Neuronal stem cell (in vitro differentiated cells): ENCODE results near the gene ACSL1.

Experiments used
- DNase-seq: peaks from one replicate; pipeline ENCODE4 v3.0.0-alpha.2; 2013; ENCODE audit warnings: low spot score
- H2AFZ ChIP-seq: one replicate; pipeline ENCODE4 v1.6.1; 2013; ENCODE audit warnings: mild to moderate bottlenecking, low read length, inconsistent platforms
- H2AK5ac ChIP-seq: 2 replicates; pipeline ENCODE4 v1.6.1; 2013; ENCODE audit warnings: low read depth, mild to moderate bottlenecking, inconsistent platforms, low read length, moderate library complexity, mixed read lengths
- H2BK120ac ChIP-seq: 2 replicates; pipeline ENCODE4 v1.6.1; 2013; ENCODE audit warnings: low read depth, mild to moderate bottlenecking, inconsistent platforms, low read length, moderate library complexity, mixed read lengths
- H2BK12ac ChIP-seq: one replicate; pipeline ENCODE4 v1.6.1; 2013; ENCODE audit warnings: low read length, inconsistent platforms
- H2BK15ac ChIP-seq: 2 replicates; pipeline ENCODE4 v1.6.1; 2013; ENCODE audit warnings: mild to moderate bottlenecking, low read length, inconsistent platforms, mixed read lengths
- H2BK5ac ChIP-seq: one replicate; pipeline ENCODE4 v1.6.1; 2013; ENCODE audit warnings: inconsistent platforms, mild to moderate bottlenecking, low read length, moderate library complexity
- H3K14ac ChIP-seq: one replicate; pipeline ENCODE4 v1.6.1; 2013; ENCODE audit warnings: low read length, inconsistent platforms
- H3K18ac ChIP-seq: 2 replicates; pipeline ENCODE4 v1.6.1; 2013; ENCODE audit warnings: low read length, inconsistent platforms
- H3K23ac ChIP-seq: 2 replicates; pipeline ENCODE4 v1.6.1; 2013; ENCODE audit warnings: low read depth, mild to moderate bottlenecking, mixed read lengths, low read length, inconsistent platforms; ENCODE audit not compliant: poor library complexity
- H3K27ac ChIP-seq: replicated peaks from 3 replicates; pipeline ENCODE4 v1.5.1; 2013; ENCODE audit warnings: low read length, inconsistent platforms
- H3K27me3 ChIP-seq, 3 experiments: 2 replicates each; pipeline ENCODE4 v1.6.1; 2013; ENCODE audit warnings: low read length in 3 of 3, mild to moderate bottlenecking in 2 of 3, inconsistent platforms in 1 of 3, low read depth in 1 of 3, mixed read lengths in 1 of 3, moderate library complexity in 1 of 3; ENCODE audit not compliant: control insufficient read depth in 3 of 3, insufficient read depth in 3 of 3
- H3K36me3 ChIP-seq, 2 donors: replicated peaks in 1 of 2; 2 replicates each; pipeline ENCODE4 v1.6.1; 2013; ENCODE audit warnings: low read length in 2 of 2; ENCODE audit not compliant: control insufficient read depth in 2 of 2, insufficient read depth in 2 of 2
- H3K4ac ChIP-seq: 2 replicates; pipeline ENCODE4 v1.6.1; 2013; ENCODE audit warnings: inconsistent platforms, mild to moderate bottlenecking, low read length, moderate library complexity
- H3K4me1 ChIP-seq, 2 donors: 1 replicate in 1 of 2; 2 replicates in 1 of 2; pipeline ENCODE4 v1.6.1; 2013; ENCODE audit warnings: low read length in 2 of 2, low read depth in 1 of 2; ENCODE audit not compliant: control insufficient read depth in 2 of 2, insufficient read depth in 1 of 2
- H3K4me2 ChIP-seq: one replicate; pipeline ENCODE4 v1.6.1; 2013; ENCODE audit warnings: mild to moderate bottlenecking, low read length, inconsistent platforms; ENCODE audit not compliant: insufficient read depth, poor library complexity, severe bottlenecking
- H3K4me3 ChIP-seq, 2 donors: 2 replicates each; pipeline ENCODE4 v1.5.1; 2013; ENCODE audit warnings: low read length in 2 of 2, mild to moderate bottlenecking in 2 of 2, inconsistent platforms in 1 of 2, moderate library complexity in 1 of 2
- H3K79me1 ChIP-seq: one replicate; pipeline ENCODE4 v1.6.1; 2013; ENCODE audit warnings: low read depth, mild to moderate bottlenecking, inconsistent platforms, low read length, moderate library complexity
- H3K9ac ChIP-seq: one replicate; pipeline ENCODE4 v1.6.1; 2013; ENCODE audit warnings: mild to moderate bottlenecking, low read depth, low read length, inconsistent platforms; ENCODE audit not compliant: poor library complexity
- H3K9me3 ChIP-seq, 2 donors: replicated peaks in 1 of 2; 2 replicates each; pipeline versions ENCODE3 to v1.6.1; 2013; ENCODE audit warnings: low read length in 2 of 2, mild to moderate bottlenecking in 2 of 2, inconsistent platforms in 1 of 2, low read depth in 1 of 2, mixed read lengths in 1 of 2, moderate library complexity in 1 of 2; ENCODE audit not compliant: control insufficient read depth in 2 of 2, insufficient read depth in 1 of 2
- H4K8ac ChIP-seq: one replicate; pipeline ENCODE4 v1.6.1; 2013; ENCODE audit warnings: low read depth, mild to moderate bottlenecking, inconsistent platforms, low read length, moderate library complexity
- H4K91ac ChIP-seq: one replicate; pipeline ENCODE4 v1.6.1; 2013; ENCODE audit warnings: low read length, low read depth, mild to moderate bottlenecking, inconsistent platforms; ENCODE audit not compliant: poor library complexity
- WGBS, 2 donors: extraction: QIAGEN DNeasy Blood & Tissue Kit; methylation state at CpG; one replicate each; pipeline ENCODE4 v1.1.7; 2013; ENCODE audit warnings: missing lambda C conversion rate in 2 of 2, mixed read lengths in 1 of 2; ENCODE audit not compliant: insufficient read length in 2 of 2, insufficient replicate concordance in 1 of 2; ENCODE audit errors: extremely low coverage in 2 of 2; 5-methylcytosine and 5-hydroxymethylcytosine counted together

The ACSL1 gene

DNA sequence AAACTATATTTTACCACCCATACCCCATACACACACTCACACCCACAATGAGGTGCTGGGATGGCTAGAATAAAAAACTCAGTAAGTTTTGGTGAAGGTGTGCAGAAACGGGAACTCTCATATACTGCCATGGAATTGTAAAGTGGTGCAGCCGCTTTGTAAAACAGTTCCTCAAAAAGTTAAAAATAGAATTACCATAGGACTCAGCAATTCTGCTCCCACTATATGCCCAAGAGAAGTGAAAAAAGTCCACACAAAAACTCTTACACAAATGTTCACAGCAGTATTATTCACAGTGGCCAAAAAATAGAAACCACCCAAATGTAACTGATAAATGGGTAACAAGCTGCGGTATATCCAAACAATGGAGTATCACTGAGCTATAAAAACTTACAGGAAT is 98.3 kb downstream of the ACSL1 start:
- H3K23ac ChIP-seq: no peak overlapping the region

DNA sequence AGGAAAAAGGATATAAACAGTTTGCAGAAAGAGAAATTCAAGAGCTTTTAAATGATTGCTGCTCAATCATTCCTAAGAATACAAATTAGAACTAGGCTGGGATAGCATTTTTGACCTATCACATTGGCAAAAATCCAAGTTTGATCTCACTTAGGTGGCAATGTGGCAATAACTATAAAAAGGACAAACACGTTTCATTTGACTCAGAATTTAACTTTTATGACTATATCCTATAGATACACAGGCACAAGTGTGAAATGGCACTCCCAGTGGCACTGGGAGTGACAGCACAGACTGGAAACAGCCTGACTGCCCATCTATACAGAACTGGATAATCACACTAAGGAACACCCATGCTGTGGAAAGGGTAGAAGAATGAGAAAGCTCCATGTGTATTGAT is 103.0 kb downstream of the ACSL1 start:
- H2AFZ ChIP-seq: no peak overlapping the region
- no peak overlapping the region for H3K4ac ChIP-seq
- no peak overlapping the region for H3K4me3 ChIP-seq
- H3K9me3 ChIP-seq: peaks cover 0 to 18% of the 10 kb centered on the region in 2 donors
- no peak overlapping the region for H2BK15ac ChIP-seq
- H3K4me2 ChIP-seq: no peak overlapping the region
- no peak overlapping the region for H3K14ac ChIP-seq
- no peak overlapping the region for H2AK5ac ChIP-seq
- no peak overlapping the region for H3K18ac ChIP-seq
- H3K9ac ChIP-seq: no peak overlapping the region
- peaks cover 25 to 97% of the 10 kb centered on the region in 2 donors for H3K36me3 ChIP-seq
- H2BK12ac ChIP-seq: no peak overlapping the region
- H3K4me1 ChIP-seq: no peaks in the 10 kb centered on the region
- no peak overlapping the region for H2BK120ac ChIP-seq
- whole genome bisulfite sequencing, 2 donors: no CpG with 5 or more reads among the region's 1 CpG
- DNase-seq: no peak
- H4K8ac ChIP-seq: no peak overlapping the region
- H2BK5ac ChIP-seq: no peak overlapping the region
- H3K79me1 ChIP-seq: peaks cover 1% of the 10 kb centered on the region
- no peak overlapping the region for H3K23ac ChIP-seq
- H4K91ac ChIP-seq: no peak overlapping the region
- no peak overlapping the region for H3K27ac ChIP-seq
- no peaks in the 10 kb centered on the region for H3K27me3 ChIP-seq

More for the DNA sequence above, 98.3 kb downstream of the ACSL1 start:
- H2BK120ac ChIP-seq: no peak overlapping the region
- no peak overlapping the region for H3K14ac ChIP-seq
- no peak overlapping the region for H3K4me3 ChIP-seq
- H4K91ac ChIP-seq: no peak overlapping the region
- no peak overlapping the region for H3K4ac ChIP-seq
- no peak overlapping the region for H3K27ac ChIP-seq
- DNase-seq: no peak
- peaks cover 3 to 6% of the 10 kb centered on the region in 2 donors for H3K4me1 ChIP-seq
- no peak overlapping the region for H2BK5ac ChIP-seq
- H3K79me1 ChIP-seq: peaks cover 6% of the 10 kb centered on the region
- H3K4me2 ChIP-seq: no peak overlapping the region
- H2AK5ac ChIP-seq: no peak overlapping the region
- H3K9me3 ChIP-seq: peaks cover 0 to 9% of the 10 kb centered on the region in 2 donors
- WGBS, 2 donors: no CpG with 5 or more reads among the region's 3 CpGs
- no peak overlapping the region for H2BK12ac ChIP-seq
- no peak overlapping the region for H2BK15ac ChIP-seq
- peaks cover 21 to 96% of the 10 kb centered on the region in 2 donors for H3K36me3 ChIP-seq
- H3K9ac ChIP-seq: no peak overlapping the region
- H4K8ac ChIP-seq: no peak overlapping the region
- H2AFZ ChIP-seq: no peak overlapping the region
- H3K18ac ChIP-seq: no peak overlapping the region
- H3K27me3 ChIP-seq: no peaks in the 10 kb centered on the region

DNA sequence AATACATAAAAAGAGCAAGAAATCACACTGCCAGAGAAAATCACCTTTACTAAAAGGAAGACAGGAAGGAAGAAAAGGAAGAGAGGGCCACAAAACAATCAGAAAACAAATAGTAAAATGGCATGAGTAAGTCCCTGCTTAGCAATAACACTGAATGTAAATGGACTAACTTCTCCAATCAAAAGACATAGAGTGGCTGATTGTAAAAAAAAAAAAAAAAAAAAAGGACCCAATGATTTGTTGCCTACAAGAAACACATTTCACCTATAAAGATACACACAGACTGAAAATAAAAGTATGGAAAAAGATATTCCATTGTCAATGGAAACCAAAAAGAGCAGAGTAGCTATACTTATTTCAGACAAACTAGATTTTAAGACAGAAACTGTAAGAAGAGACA is 104.5 kb downstream of the ACSL1 start:
- Histone ChIP-seq H3K4me3 (no peak overlapping the region), H3K23ac (no peak overlapping the region), H2BK120ac (no peak overlapping the region), H2BK5ac (no peak overlapping the region), H2AK5ac (no peak overlapping the region), H3K4me2 (no peak overlapping the region), H3K18ac (no peak overlapping the region), H2BK15ac (no peak overlapping the region), H3K9me3 (peaks cover 0 to 16% of the 10 kb centered on the region in 2 donors), H2AFZ (no peak overlapping the region), H3K14ac (no peak overlapping the region), H3K4me1 (no peaks in the 10 kb centered on the region), H3K4ac (no peak overlapping the region), H4K8ac (no peak overlapping the region), H3K79me1 (peaks cover 1% of the 10 kb centered on the region), H3K9ac (no peak overlapping the region), H3K27ac (no peak overlapping the region), H2BK12ac (no peak overlapping the region), H3K27me3 (no peaks in the 10 kb centered on the region), H3K36me3 (peaks cover 22 to 98% of the 10 kb centered on the region in 2 donors), H4K91ac (no peak overlapping the region)
- DNase-seq: no peak

DNA sequence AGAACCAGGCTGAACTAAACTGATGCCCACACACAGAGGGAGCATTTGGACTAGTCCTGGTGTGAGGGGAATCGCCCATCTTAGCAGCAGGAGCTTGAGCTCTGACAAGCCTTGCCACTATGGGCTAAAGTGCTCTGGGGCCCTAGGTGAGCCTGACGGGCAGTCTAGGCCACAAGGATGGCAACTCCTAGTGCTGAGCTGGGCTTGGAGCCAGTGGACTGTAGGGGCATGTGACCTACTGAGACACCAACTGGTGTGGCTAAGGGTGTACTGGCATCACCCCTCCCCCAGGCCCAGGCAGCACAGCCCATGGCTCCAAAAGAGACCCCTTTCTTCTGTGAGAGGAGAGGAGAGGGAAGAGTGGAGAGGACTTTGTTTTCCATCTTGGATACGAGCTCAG is 106.4 kb downstream of the ACSL1 start:
- no peak overlapping the region for H4K91ac ChIP-seq
- no peaks in the 10 kb centered on the region for H3K27me3 ChIP-seq
- H3K4ac ChIP-seq: no peak overlapping the region
- H3K9ac ChIP-seq: no peak overlapping the region
- no peak overlapping the region for H4K8ac ChIP-seq
- H3K18ac ChIP-seq: no peak overlapping the region
- DNase-seq: no peak
- no CpG with 5 or more reads among the region's 3 CpGs for WGBS, 2 donors
- no peak overlapping the region for H3K23ac ChIP-seq
- no peak overlapping the region for H3K14ac ChIP-seq
- H2AFZ ChIP-seq: no peak overlapping the region
- H3K79me1 ChIP-seq: peaks cover 1% of the 10 kb centered on the region
- no peak overlapping the region for H2BK5ac ChIP-seq
- no peak overlapping the region for H3K27ac ChIP-seq
- no peak overlapping the region for H2AK5ac ChIP-seq
- no peak overlapping the region for H3K4me3 ChIP-seq
- no peaks in the 10 kb centered on the region for H3K4me1 ChIP-seq
- H2BK12ac ChIP-seq: no peak overlapping the region
- H3K4me2 ChIP-seq: no peak overlapping the region
- no peak overlapping the region for H2BK15ac ChIP-seq
- peaks cover 0 to 16% of the 10 kb centered on the region in 2 donors for H3K9me3 ChIP-seq
- H3K36me3 ChIP-seq: peaks cover 22 to 98% of the 10 kb centered on the region in 2 donors
- no peak overlapping the region for H2BK120ac ChIP-seq
